GM23338 (cell line): ENCODE results near the gene WASF2.

Experiments
- EZH2 ChIP-seq: fragments of 200-600 bp; sonication (generic); IDR thresholded peaks from one replicate; pipeline ENCODE4 v1.8.0; 2017; ENCODE audit warnings: antibody characterized with exemption, mild to moderate bottlenecking, low read depth; ENCODE audit not compliant: unreplicated experiment
- EZH2phosphoT487 ChIP-seq: fragments of 200-600 bp; sonication (generic); IDR thresholded peaks from one replicate; pipeline ENCODE4 v1.8.1; 2018; ENCODE audit warnings: antibody characterized with exemption; ENCODE audit not compliant: unreplicated experiment
- POLR2AphosphoS5 ChIP-seq: IDR thresholded peaks from 2 replicates; pipeline ENCODE4 v1.6.1; 2016; ENCODE audit warnings: antibody characterized with exemption, low read depth
- TF ChIP-seq, protein P1 (sequence below), 2 experiments: fragments of 200-600 bp in 1 of 2; sonication (generic) in 1 of 2; conservative IDR thresholded peaks; 2 replicates each; pipeline versions ENCODE4 v1.5.1 to v1.6.1; 2016 to 2017; ENCODE audit warnings: antibody characterized with exemption in 2 of 2, low read depth in 2 of 2, mild to moderate bottlenecking in 2 of 2, moderate library complexity in 1 of 2

DNA sequence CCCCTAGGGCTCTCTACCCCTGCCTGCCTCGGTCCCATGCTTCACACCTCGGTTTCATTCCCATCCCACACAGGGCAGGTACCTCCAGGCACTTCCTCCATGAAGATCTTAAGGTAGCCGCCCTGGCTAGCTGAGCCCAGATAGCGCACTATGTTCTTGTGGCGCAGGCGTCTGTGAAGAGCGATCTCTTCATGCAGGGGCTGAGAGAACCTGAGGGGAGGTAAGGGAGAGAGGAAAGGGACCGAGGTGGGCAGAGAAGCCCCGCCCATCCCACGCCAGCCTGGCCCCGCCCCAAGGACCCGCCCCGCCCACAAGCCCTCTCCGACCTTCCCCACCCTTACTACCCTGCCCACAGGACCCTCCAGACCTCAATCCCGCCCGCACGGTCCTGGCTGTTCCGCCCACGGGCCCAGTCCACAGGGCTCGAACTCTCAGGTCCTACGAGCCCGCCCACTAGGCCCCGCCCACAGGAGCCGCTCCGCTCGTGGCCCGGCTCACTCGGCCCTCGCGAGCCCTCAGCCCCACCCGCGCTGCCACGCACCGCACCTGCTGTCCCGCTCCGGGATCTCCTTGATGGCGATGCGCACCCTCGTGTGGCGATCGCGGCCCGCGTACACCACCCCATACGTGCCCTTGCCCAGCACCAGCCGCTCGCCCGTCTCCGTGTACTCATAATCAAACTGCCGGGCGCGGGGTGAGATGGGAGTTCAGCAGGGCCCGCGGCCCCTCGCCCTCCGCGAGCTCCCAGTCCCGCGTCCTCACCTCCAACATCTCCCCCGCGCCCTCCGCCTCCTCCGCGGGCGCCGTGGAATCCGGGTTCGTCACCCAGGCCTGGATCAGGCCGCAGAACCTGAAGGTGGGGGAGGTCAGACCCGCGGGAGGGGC lies 129.6 kb downstream of the WASF2 start:
- TF ChIP-seq POLR2AphosphoS5 = peak; percentile 57
- TF ChIP-seq, protein P1, sequence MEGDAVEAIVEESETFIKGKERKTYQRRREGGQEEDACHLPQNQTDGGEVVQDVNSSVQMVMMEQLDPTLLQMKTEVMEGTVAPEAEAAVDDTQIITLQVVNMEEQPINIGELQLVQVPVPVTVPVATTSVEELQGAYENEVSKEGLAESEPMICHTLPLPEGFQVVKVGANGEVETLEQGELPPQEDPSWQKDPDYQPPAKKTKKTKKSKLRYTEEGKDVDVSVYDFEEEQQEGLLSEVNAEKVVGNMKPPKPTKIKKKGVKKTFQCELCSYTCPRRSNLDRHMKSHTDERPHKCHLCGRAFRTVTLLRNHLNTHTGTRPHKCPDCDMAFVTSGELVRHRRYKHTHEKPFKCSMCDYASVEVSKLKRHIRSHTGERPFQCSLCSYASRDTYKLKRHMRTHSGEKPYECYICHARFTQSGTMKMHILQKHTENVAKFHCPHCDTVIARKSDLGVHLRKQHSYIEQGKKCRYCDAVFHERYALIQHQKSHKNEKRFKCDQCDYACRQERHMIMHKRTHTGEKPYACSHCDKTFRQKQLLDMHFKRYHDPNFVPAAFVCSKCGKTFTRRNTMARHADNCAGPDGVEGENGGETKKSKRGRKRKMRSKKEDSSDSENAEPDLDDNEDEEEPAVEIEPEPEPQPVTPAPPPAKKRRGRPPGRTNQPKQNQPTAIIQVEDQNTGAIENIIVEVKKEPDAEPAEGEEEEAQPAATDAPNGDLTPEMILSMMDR (conservative IDR thresholded peaks at IDR 0.05; ENCODE audit: low read depth in 2 of 2) = no peak
- TF ChIP-seq EZH2 = peak; percentile 22
- TF ChIP-seq EZH2phosphoT487 = no peak
